ENCODE results near the gene KCNMA1.

GRCh38 chr10:77332256-77332655, 305.4 kb downstream of the KCNMA1 start:
- TF ChIP-seq POLR2A (IDR thresholded peaks at IDR 0.05) = no peak
- no peak for TF ChIP-seq POLR2AphosphoS5 (IDR thresholded peaks at IDR 0.05)
